H1 (cell line): ENCODE results near the gene DHRS1. TPM values are rescaled to one million over a fixed set of nuclear protein-coding genes. Genes with fewer than 3 reads are reported as not detected.

Experiments
- CTCF ChIA-PET: fragments of 300-600 bp; sonication (Branson Sonifier 250); formaldehyde crosslinking; loops from one replicate; lab custom pipeline; 2021; ENCODE audit not compliant: partially characterized antibody; lab: Charles Lee
- POLR2A ChIA-PET: fragments of 300-600 bp; sonication (Branson Sonifier 250); formaldehyde crosslinking; loops from one replicate; lab custom pipeline; 2021; ENCODE audit warnings: inconsistent platforms; ENCODE audit not compliant: partially characterized antibody; lab: Charles Lee
- DNase-seq, 2 experiments: peaks; one replicate each; pipeline versions ENCODE4 v3.0.0 to v3.0.0-alpha.2; 2010 to 2022; ENCODE audit warnings: low spot score in 2 of 2, low read depth in 1 of 2, mixed read lengths in 1 of 2
- FAIRE-seq: peaks from 2 replicates; lab custom pipeline; 2011; peaks lifted over from hg19 to GRCh38; lab: Jason Lieb, UNC
- H2AFZ ChIP-seq: 2 replicates; pipeline ENCODE4 v1.8.1; 2012; ENCODE audit warnings: low read length, inconsistent platforms
- H2AK5ac ChIP-seq: 2 replicates; pipeline ENCODE4 v1.6.1; 2013; ENCODE audit warnings: low read depth, low read length
- H2BK120ac ChIP-seq: replicated peaks from 2 replicates; pipeline ENCODE3; 2013; ENCODE audit warnings: low read depth, low read length, inconsistent platforms
- H2BK12ac ChIP-seq: 2 replicates; pipeline ENCODE4 v1.6.1; 2013; ENCODE audit warnings: low read depth, low read length
- H2BK15ac ChIP-seq: 2 replicates; pipeline ENCODE4 v1.6.1; 2013; ENCODE audit warnings: low read length
- H2BK20ac ChIP-seq: 2 replicates; pipeline ENCODE4 v1.6.1; 2013; ENCODE audit warnings: low read length
- H2BK5ac ChIP-seq: 2 replicates; pipeline ENCODE4 v1.6.1; 2013; ENCODE audit warnings: low read depth, low read length
- H3K14ac ChIP-seq: 2 replicates; pipeline ENCODE4 v1.6.1; 2013; ENCODE audit warnings: inconsistent platforms; ENCODE audit not compliant: insufficient read length
- H3K18ac ChIP-seq: 2 replicates; pipeline ENCODE4 v1.6.1; 2013; ENCODE audit warnings: low read length; ENCODE audit errors: extremely low read depth
- H3K23ac ChIP-seq: 2 replicates; pipeline ENCODE4 v1.6.1; 2013; ENCODE audit warnings: inconsistent platforms; ENCODE audit not compliant: insufficient read length
- H3K23me2 ChIP-seq: 2 replicates; pipeline ENCODE4 v1.6.1; 2013; ENCODE audit warnings: low read depth, low read length
- H3K27ac ChIP-seq: 2 replicates; pipeline ENCODE4 v1.6.1; 2011; ENCODE audit warnings: low read depth, low read length, inconsistent platforms
- H3K27me3 ChIP-seq, 4 experiments: replicated peaks in 1 of 4; 1 replicate in 1 of 4; 2 replicates in 3 of 4; pipeline versions ENCODE4 v1.6.1 to v1.8.1; 2011 to 2013; ENCODE audit warnings: low read length in 3 of 4, mild to moderate bottlenecking in 3 of 4, inconsistent platforms in 2 of 4, mixed read lengths in 2 of 4, moderate library complexity in 1 of 4; ENCODE audit not compliant: control insufficient read depth in 3 of 4, insufficient read depth in 3 of 4; ENCODE audit errors: extremely low read depth in 1 of 4
- H3K36me3 ChIP-seq, 4 experiments: 2 replicates each; pipeline versions ENCODE4 v1.6.1 to v1.8.1; 2011 to 2013; ENCODE audit warnings: mild to moderate bottlenecking in 4 of 4, low read length in 3 of 4, moderate library complexity in 2 of 4, control low read depth in 1 of 4, inconsistent platforms in 1 of 4; ENCODE audit not compliant: insufficient read depth in 4 of 4, control insufficient read depth in 2 of 4
- H3K4ac ChIP-seq: replicated peaks from 2 replicates; pipeline ENCODE3; 2013; ENCODE audit warnings: low read length, low read depth, mixed read lengths, inconsistent platforms; ENCODE audit not compliant: insufficient read length
- H3K4me1 ChIP-seq, 4 experiments: replicated peaks in 1 of 4; 1 replicate in 1 of 4; 2 replicates in 3 of 4; pipeline versions ENCODE4 v1.6.1 to v1.8.1; 2011 to 2013; ENCODE audit warnings: low read length in 3 of 4, inconsistent platforms in 2 of 4, mixed read lengths in 1 of 4; ENCODE audit not compliant: insufficient read depth in 4 of 4, control insufficient read depth in 3 of 4
- H3K4me2 ChIP-seq, 2 experiments: 2 replicates each; pipeline versions ENCODE4 v1.6.1 to v1.8.1; 2011 to 2013; ENCODE audit warnings: low read depth in 2 of 2, low read length in 2 of 2, control low read depth in 1 of 2, inconsistent platforms in 1 of 2, mild to moderate bottlenecking in 1 of 2; ENCODE audit not compliant: insufficient read depth in 1 of 2
- H3K4me3 ChIP-seq, 4 experiments: fragments of 200-600, 300-600 bp in 1 of 4; sonication (generic), shearing (Covaris generic), sonication (Bioruptor Twin) in 1 of 4; 2 replicates each; pipeline versions ENCODE4 v1.5.1 to v1.8.1; 2011 to 2016; ENCODE audit warnings: low read length in 4 of 4, low read depth in 3 of 4, control low read depth in 2 of 4, inconsistent platforms in 2 of 4, mild to moderate bottlenecking in 2 of 4, mixed read lengths in 1 of 4, moderate library complexity in 1 of 4; ENCODE audit not compliant: insufficient read depth in 2 of 4; ENCODE audit errors: extremely low read depth in 1 of 4
- H3K56ac ChIP-seq: replicated peaks from 2 replicates; pipeline ENCODE3; 2013; ENCODE audit warnings: low read depth, mild to moderate bottlenecking, mixed read lengths, low read length, inconsistent platforms; ENCODE audit not compliant: insufficient read length
- H3K79me1 ChIP-seq: 2 replicates; pipeline ENCODE4 v1.6.1; 2013; ENCODE audit warnings: low read depth, low read length, control low read depth
- H3K79me2 ChIP-seq, 2 experiments: 2 replicates each; pipeline versions ENCODE4 v1.6.1 to v1.8.1; 2012 to 2013; ENCODE audit warnings: low read length in 2 of 2, mild to moderate bottlenecking in 2 of 2, inconsistent platforms in 1 of 2; ENCODE audit not compliant: insufficient read depth in 2 of 2, control insufficient read depth in 1 of 2
- H3K9ac ChIP-seq, 4 experiments: replicated peaks in 1 of 4; 1 replicate in 1 of 4; 2 replicates in 3 of 4; pipeline versions ENCODE4 v1.6.1 to v1.8.1; 2011 to 2013; ENCODE audit warnings: low read depth in 3 of 4, low read length in 3 of 4, control low read depth in 2 of 4, mild to moderate bottlenecking in 2 of 4, moderate library complexity in 2 of 4, inconsistent platforms in 1 of 4; ENCODE audit errors: extremely low read depth in 1 of 4
- H3K9me3 ChIP-seq, 2 experiments: 2 replicates each; pipeline versions ENCODE4 v1.6.1 to v1.8.1; 2012 to 2013; ENCODE audit warnings: mild to moderate bottlenecking in 2 of 2, moderate library complexity in 2 of 2, control low read depth in 1 of 2, inconsistent platforms in 1 of 2, low read depth in 1 of 2, low read length in 1 of 2, mixed read lengths in 1 of 2; ENCODE audit not compliant: insufficient read depth in 2 of 2
- H4K20me1 ChIP-seq, 2 experiments: replicated peaks in 1 of 2; 2 replicates each; pipeline versions ENCODE3 to v1.8.1; 2011 to 2013; ENCODE audit warnings: inconsistent platforms in 2 of 2, low read length in 2 of 2, mild to moderate bottlenecking in 1 of 2; ENCODE audit not compliant: insufficient read depth in 2 of 2, control insufficient read depth in 1 of 2
- H4K5ac ChIP-seq: 2 replicates; pipeline ENCODE4 v1.6.1; 2013; ENCODE audit warnings: low read length, low read depth, mixed read lengths, inconsistent platforms; ENCODE audit not compliant: insufficient read length
- H4K8ac ChIP-seq: 2 replicates; pipeline ENCODE4 v1.8.0; 2013; ENCODE audit warnings: mild to moderate bottlenecking, moderate library complexity, low read length, inconsistent platforms; ENCODE audit not compliant: insufficient read depth; ENCODE audit errors: extremely low read depth
- H4K91ac ChIP-seq: replicated peaks from 2 replicates; pipeline ENCODE3; 2013; ENCODE audit warnings: low read length, mixed read lengths, inconsistent platforms; ENCODE audit not compliant: insufficient read length
- CHD1 ChIP-seq: IDR thresholded peaks from 2 replicates; pipeline ENCODE4 v1.6.1; 2012; ENCODE audit warnings: low read depth, low read length, improper control_type of control experiment
- CTBP2 ChIP-seq: IDR thresholded peaks from 2 replicates; pipeline ENCODE4 v1.7.0; 2011; ENCODE audit warnings: borderline replicate concordance, mild to moderate bottlenecking, moderate library complexity, mixed read lengths, low read length; ENCODE audit not compliant: insufficient read depth, insufficient read length
- POLR2A ChIP-seq, 2 experiments: IDR thresholded peaks; 1 replicate in 1 of 2; 2 replicates in 1 of 2; pipeline ENCODE4 v1.6.1; 2011; ENCODE audit warnings: low read depth in 2 of 2, low read length in 2 of 2, mild to moderate bottlenecking in 2 of 2; ENCODE audit errors: control extremely low read depth in 1 of 2
- RBBP5 ChIP-seq: IDR thresholded peaks from 2 replicates; pipeline ENCODE4 v1.7.1; 2012; ENCODE audit warnings: low read depth, mild to moderate bottlenecking, inconsistent platforms, low read length, moderate library complexity, borderline replicate concordance
- RFX5 ChIP-seq: IDR thresholded peaks from 2 replicates; pipeline ENCODE4 v1.6.1; 2011; ENCODE audit warnings: low read depth, low read length, improper control_type of control experiment, borderline replicate concordance
- SUZ12 ChIP-seq: fragments of 200-600 bp; sonication (generic); IDR thresholded peaks from 2 replicates; pipeline ENCODE4 v1.6.1; 2012; ENCODE audit warnings: mild to moderate bottlenecking, inconsistent platforms, low read length, moderate library complexity, mixed read lengths
- WGBS, 2 experiments: shearing (Covaris generic) in 1 of 2; methylation state at CpG; one replicate each; pipeline versions ENCODE4 v1.1.6 to v1.1.7; 2013 to 2015; ENCODE audit warnings: low lambda C conversion rate in 2 of 2, mixed read lengths in 2 of 2, inconsistent platforms in 1 of 2, low coverage in 1 of 2, missing lambda C conversion rate in 1 of 2; ENCODE audit not compliant: insufficient replicate concordance in 2 of 2, insufficient coverage in 1 of 2, insufficient read length in 1 of 2; ENCODE audit errors: extremely low coverage in 1 of 2, missing lambda C conversion rate in 1 of 2; 5-methylcytosine and 5-hydroxymethylcytosine counted together
- polyA plus RNA-seq, 7 experiments: library from polyadenylated mRNA; depleted of rRNA in 3 of 7; stranded (reverse) in 5 of 7; unstranded in 2 of 7; fragments of >200 nt in 5 of 7; fragments of 200-250 nt in 2 of 7; gene quantifications; 1 replicate in 5 of 7; 2 replicates in 1 of 7; 4 replicates in 1 of 7; pipeline versions ENCODE4 v1.2.1 to v1.2.3, GENCODE V29; 2011 to 2013; ENCODE audit warnings: missing spikeins in 2 of 7, mixed read lengths in 2 of 7
- total RNA-seq: library from RNA; stranded (reverse); fragmentation: NEBNext Ultra II Directional; extraction: Animal tissue kit (Norgen Biotek cat#: 25700); gene quantifications from 2 replicates; pipeline ENCODE4 v1.2.1, GENCODE V29; 2021
- TF ChIP-seq, protein P1 (sequence below): IDR thresholded peaks from 2 replicates; pipeline ENCODE4 v1.6.1; 2011; ENCODE audit warnings: low read length, improper control_type of control experiment

The DHRS1 gene
- total and polyA plus RNA-seq, 2 of the 8 experiments (the other 6 are each of a cell fraction or from before 2014, with no cell fraction given), result 8.8 to 31.7 TPM

DNA sequence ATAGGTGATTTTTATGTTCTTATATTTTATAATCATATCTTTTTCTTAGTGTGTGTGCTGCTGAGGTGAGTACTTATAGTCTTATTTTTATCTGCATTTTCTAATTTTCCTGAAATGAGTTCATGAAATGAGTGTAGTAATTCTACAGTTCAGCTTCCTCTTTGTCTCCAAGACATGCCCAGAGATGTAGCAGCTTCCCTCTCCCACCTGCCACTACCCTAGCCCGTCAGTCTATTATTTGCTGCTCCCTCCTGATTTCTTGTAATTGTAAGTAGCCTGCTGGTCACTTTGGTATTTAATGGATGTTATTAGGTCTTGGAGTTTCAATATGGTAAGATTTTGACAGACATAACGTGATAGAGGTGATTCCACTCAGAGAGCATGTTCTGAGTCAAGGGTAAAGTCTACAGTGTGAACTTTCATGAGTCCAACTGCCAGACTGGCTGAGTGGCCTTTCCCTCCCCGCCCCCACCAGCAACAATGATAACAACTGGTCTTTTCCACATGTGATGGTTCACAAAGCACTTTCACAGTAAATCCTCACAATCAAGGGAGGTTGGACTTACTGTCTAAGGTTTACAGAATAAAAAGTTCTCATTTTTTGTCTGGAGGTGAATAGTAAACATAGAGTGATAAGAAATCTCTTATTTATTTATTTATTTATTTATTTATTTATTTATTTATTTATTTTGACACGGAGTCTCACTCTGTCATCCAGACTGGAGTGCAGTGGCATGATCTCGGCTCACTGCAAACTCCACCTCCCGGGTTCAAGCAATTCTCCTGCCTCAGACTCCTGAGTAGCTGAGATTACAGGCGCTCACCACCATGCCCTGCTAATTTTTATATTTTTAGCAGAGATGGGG is 44.4 kb upstream of the DHRS1 start:
- Histone ChIP-seq H3K27me3 (peaks cover 16 to 29% (median 27%) of the 10 kb centered on the region in 4 experiments), H2BK12ac (no peak overlapping the region), H3K56ac (no peak overlapping the region), H3K4me2 (no peak overlapping the region), H3K14ac (no peak overlapping the region), H3K9me3 (no peaks in the 10 kb centered on the region), H3K23me2 (peaks cover 8% of the 10 kb centered on the region; the same call in 1 of the 2 replicates), H2BK120ac (no peak overlapping the region), H3K4me1 (peaks cover 0 to 4% (median 0%) of the 10 kb centered on the region in 4 experiments; a peak in 2 of 7 replicates), H3K79me2 (no peaks in the 10 kb centered on the region), H2BK5ac (no peak overlapping the region), H4K5ac (no peak overlapping the region), H3K4ac (no peak overlapping the region), H3K4me3 (no peak overlapping the region), H2BK20ac (no peak overlapping the region), H2BK15ac (peak overlapping the region; percentile 61; the same call in 1 of the 2 replicates), H4K8ac (no peak overlapping the region), H3K18ac (no peak overlapping the region), H2AFZ (no peak overlapping the region), H3K36me3 (no peaks in the 10 kb centered on the region), H3K79me1 (no peaks in the 10 kb centered on the region), H4K91ac (no peak overlapping the region), H3K23ac (no peak overlapping the region), H3K9ac (no peak overlapping the region), H3K27ac (no peak overlapping the region), H2AK5ac (no peak overlapping the region), H4K20me1 (no peaks in the 10 kb centered on the region)
- no peak for DNase-seq
- no peak for TF ChIP-seq SUZ12
- no peak for TF ChIP-seq CHD1
- TF ChIP-seq RBBP5, result no peak
- TF ChIP-seq RFX5, result no peak
- TF ChIP-seq CTBP2, result no peak
- TF ChIP-seq, protein P1, sequence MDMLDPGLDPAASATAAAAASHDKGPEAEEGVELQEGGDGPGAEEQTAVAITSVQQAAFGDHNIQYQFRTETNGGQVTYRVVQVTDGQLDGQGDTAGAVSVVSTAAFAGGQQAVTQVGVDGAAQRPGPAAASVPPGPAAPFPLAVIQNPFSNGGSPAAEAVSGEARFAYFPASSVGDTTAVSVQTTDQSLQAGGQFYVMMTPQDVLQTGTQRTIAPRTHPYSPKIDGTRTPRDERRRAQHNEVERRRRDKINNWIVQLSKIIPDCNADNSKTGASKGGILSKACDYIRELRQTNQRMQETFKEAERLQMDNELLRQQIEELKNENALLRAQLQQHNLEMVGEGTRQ, result no peak
- TF ChIP-seq POLR2A (IDR thresholded peaks at IDR 0.05; ENCODE audit: control extremely low read depth in 1 of 2, low read depth in 2 of 2, low read length in 2 of 2), result no peak
- POLR2A ChIA-PET, result interaction anchor here (0.6 to 1.7 kb wide), 4 partner anchors 26 to 260 kb away, joined by 3 to 5 read pairs (median 3); partner anchors contain the start of genes CBLN3 and KHNYN
- CTCF ChIA-PET, result interaction anchor here (1.0 to 4.4 kb wide), 6 partner anchors 11 to 92 kb away, joined by 5 to 33 read pairs (median 7); partner anchors contain the start of gene KHNYN
- no peak for FAIRE-seq
- WGBS, 2 experiments, result 77% methylated on average over 7 of the region's 7 CpGs; no CpG with 5 or more reads in 1 of the 2 experiments
